ES-I3 (cell line): Measurements from ENCODE around the gene GET3.
A peak's percentile ranks its signal among the peaks of the same experiment; 100 is the strongest.

Source experiments
- H3K36me3 ChIP-seq: 2 replicates; pipeline ENCODE4 v1.6.1; 2013; ENCODE audit warnings: mild to moderate bottlenecking, low read length, control low read depth, moderate library complexity; ENCODE audit not compliant: insufficient read depth
- H3K4me1 ChIP-seq: 2 replicates; pipeline ENCODE4 v1.6.1; 2013; ENCODE audit warnings: mild to moderate bottlenecking, control low read depth, low read length; ENCODE audit not compliant: insufficient read depth
- H3K9ac ChIP-seq: 2 replicates; pipeline ENCODE4 v1.6.1; 2013; ENCODE audit warnings: low read depth, mild to moderate bottlenecking, low read length, moderate library complexity
- H3K9me3 ChIP-seq: 2 replicates; pipeline ENCODE4 v1.6.1; 2013; ENCODE audit warnings: mild to moderate bottlenecking, low read length, moderate library complexity; ENCODE audit not compliant: control insufficient read depth, insufficient read depth

GET3 gene

GRCh38 chr19:12752056-12752781, 14.9 kb downstream of the GET3 start:
- Histone ChIP-seq H3K9ac (peak overlapping the region; percentile 55; the same call in 1 of the 2 replicates), H3K9me3 (no peaks in the 10 kb centered on the region), H3K36me3 (no peaks in the 10 kb centered on the region), H3K4me1 (no peaks in the 10 kb centered on the region)

GRCh38 chr19:12754465-12755196, 17.3 kb downstream of the GET3 start:
- Histone ChIP-seq H3K36me3 (no peaks in the 10 kb centered on the region), H3K9me3 (no peaks in the 10 kb centered on the region), H3K9ac (no peak overlapping the region), H3K4me1 (no peaks in the 10 kb centered on the region)

- no peak overlapping the region for H3K9ac ChIP-seq
- H3K9me3 ChIP-seq, result no peaks in the 10 kb centered on the region
Observed at GRCh38 chr19:12756150-12756883, 19.0 kb downstream of the GET3 start.

GRCh38 chr19:12757544-12758274, 20.4 kb downstream of the GET3 start:
- Histone ChIP-seq H3K9me3 (no peaks in the 10 kb centered on the region), H3K36me3 (no peaks in the 10 kb centered on the region), H3K9ac (peak overlapping the region; percentile 48; the same call in 1 of the 2 replicates), H3K4me1 (no peaks in the 10 kb centered on the region)

More at GRCh38 chr19:12756150-12756883, 19.0 kb downstream of the GET3 start:
- Histone ChIP-seq H3K36me3 (no peaks in the 10 kb centered on the region), H3K4me1 (no peaks in the 10 kb centered on the region)

- no peak overlapping the region for H3K9ac ChIP-seq
- no peaks in the 10 kb centered on the region for H3K4me1 ChIP-seq
- H3K36me3 ChIP-seq, result no peaks in the 10 kb centered on the region
- no peaks in the 10 kb centered on the region for H3K9me3 ChIP-seq
Observed at GRCh38 chr19:12759686-12760085, 22.4 kb downstream of the GET3 start.

- no peaks in the 10 kb centered on the region for H3K9me3 ChIP-seq
- H3K9ac ChIP-seq, result no peak overlapping the region
- no peaks in the 10 kb centered on the region for H3K4me1 ChIP-seq
- no peaks in the 10 kb centered on the region for H3K36me3 ChIP-seq
Observed at GRCh38 chr19:12763100-12763499, 25.8 kb downstream of the GET3 start.

GRCh38 chr19:12764698-12765097, 27.4 kb downstream of the GET3 start:
- no peaks in the 10 kb centered on the region for H3K9me3 ChIP-seq
- H3K4me1 ChIP-seq, result no peaks in the 10 kb centered on the region
- no peak overlapping the region for H3K9ac ChIP-seq
- no peaks in the 10 kb centered on the region for H3K36me3 ChIP-seq

- peak overlapping the region; percentile 56; the same call in 1 of the 2 replicates for H3K9ac ChIP-seq
- no peaks in the 10 kb centered on the region for H3K4me1 ChIP-seq
- no peaks in the 10 kb centered on the region for H3K36me3 ChIP-seq
- H3K9me3 ChIP-seq, result no peaks in the 10 kb centered on the region
Observed at GRCh38 chr19:12766051-12766521, 28.8 kb downstream of the GET3 start.

- no peaks in the 10 kb centered on the region for H3K36me3 ChIP-seq
- H3K4me1 ChIP-seq, result no peaks in the 10 kb centered on the region
- H3K9me3 ChIP-seq, result no peaks in the 10 kb centered on the region
- no peak overlapping the region for H3K9ac ChIP-seq
Observed at GRCh38 chr19:12767150-12767549, 29.9 kb downstream of the GET3 start.

- Histone ChIP-seq H3K9me3 (no peaks in the 10 kb centered on the region), H3K9ac (no peak overlapping the region), H3K36me3 (no peaks in the 10 kb centered on the region), H3K4me1 (no peaks in the 10 kb centered on the region)
Observed at GRCh38 chr19:12767666-12768065, 30.4 kb downstream of the GET3 start.

GRCh38 chr19:12769689-12770088, 32.4 kb downstream of the GET3 start:
- Histone ChIP-seq H3K36me3 (no peaks in the 10 kb centered on the region), H3K4me1 (no peaks in the 10 kb centered on the region), H3K9me3 (no peaks in the 10 kb centered on the region), H3K9ac (0 out of 2 replicates have a peak overlapping the region, but pooled peaks have one; percentile 9)

GRCh38 chr19:12770922-12771321, 33.6 kb downstream of the GET3 start:
- H3K9me3 ChIP-seq, result no peaks in the 10 kb centered on the region
- no peaks in the 10 kb centered on the region for H3K36me3 ChIP-seq
- no peaks in the 10 kb centered on the region for H3K4me1 ChIP-seq
- no peak overlapping the region for H3K9ac ChIP-seq

GRCh38 chr19:12772323-12772722, 35.0 kb downstream of the GET3 start:
- Histone ChIP-seq H3K9me3 (no peaks in the 10 kb centered on the region), H3K9ac (no peak overlapping the region), H3K4me1 (no peaks in the 10 kb centered on the region), H3K36me3 (no peaks in the 10 kb centered on the region)

GRCh38 chr19:12773571-12773970, 36.3 kb downstream of the GET3 start:
- H3K9ac ChIP-seq, result no peak overlapping the region
- no peaks in the 10 kb centered on the region for H3K36me3 ChIP-seq
- no peaks in the 10 kb centered on the region; the same call in 1 of the 2 replicates for H3K4me1 ChIP-seq
- no peaks in the 10 kb centered on the region for H3K9me3 ChIP-seq
